HG02610 (cell line): Measurements from ENCODE around the gene MORC3.
A peak's percentile ranks its signal among the peaks of the same experiment; 100 is the strongest.
"Not testable (repeated sequence)": the region's sequence is repeated elsewhere in the genome, so short reads cannot be mapped to it uniquely, and the experiment has no call there.

ENCODE experiments used
- ATAC-seq: cut with Tn5 transposase; IDR thresholded peaks from one replicate; pipeline ENCODE4 v1.9.1; 2021; ENCODE audit warnings: mild to moderate bottlenecking, moderate library complexity; ENCODE audit not compliant: unreplicated experiment

MORC3 gene

GRCh38 chr21:36381841-36382589 is 62.0 kb downstream of the MORC3 start:
- no peak for ATAC-seq

GRCh38 chr21:36382722-36383121 is 62.7 kb downstream of the MORC3 start:
- not testable (repeated sequence) for ATAC-seq

- ATAC-seq: no peak
Observed at GRCh38 chr21:36384885-36385232, 64.9 kb downstream of the MORC3 start.

DNA sequence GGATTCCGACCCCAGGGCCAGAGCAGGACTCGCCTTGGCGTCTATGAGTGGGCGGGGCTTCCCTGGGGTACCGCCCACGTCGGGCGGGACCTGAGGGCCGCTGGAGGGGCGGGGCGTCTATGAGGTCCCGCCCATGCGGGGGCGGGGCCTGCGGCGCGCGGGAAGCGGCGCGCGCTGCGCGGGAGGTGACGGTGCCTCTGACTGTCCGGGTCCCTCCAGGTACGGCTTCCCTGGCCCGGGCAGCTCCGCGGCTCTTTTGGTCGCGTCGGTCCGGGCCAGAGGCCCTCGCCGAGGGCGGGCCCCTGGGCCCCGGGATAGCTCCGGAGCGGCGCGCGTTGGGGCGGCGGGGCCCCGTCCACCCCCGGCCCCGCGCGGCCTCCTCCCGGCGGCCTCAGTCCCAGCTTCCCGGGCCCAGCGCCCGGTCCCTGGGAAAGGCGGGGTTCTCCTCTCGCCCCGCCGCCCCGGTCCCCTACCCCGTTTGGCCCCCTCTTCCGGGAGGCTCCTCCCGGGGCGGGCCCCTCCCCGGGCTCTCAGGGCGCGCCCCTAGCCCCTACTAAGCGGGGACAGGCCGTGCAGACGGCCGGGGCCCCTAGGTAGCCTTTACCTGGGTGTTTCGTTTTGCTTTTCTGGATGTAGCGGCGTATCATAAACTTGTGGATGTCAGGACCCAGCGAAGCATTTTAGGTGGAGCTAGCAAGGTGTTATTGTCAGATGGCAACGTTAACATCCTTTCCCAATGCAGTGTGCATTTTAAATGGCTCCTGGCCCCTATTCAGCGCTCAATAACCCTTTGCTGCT is 65.4 kb downstream of the MORC3 start, which contains the start of gene CHAF1B:
Gene CHAF1B, plus strand, starts transcription at position 160 of the 798 bp plus-strand sequence. CDS start 745 bp downstream, outside the sequence.
- peak; percentile 87 for ATAC-seq

DNA sequence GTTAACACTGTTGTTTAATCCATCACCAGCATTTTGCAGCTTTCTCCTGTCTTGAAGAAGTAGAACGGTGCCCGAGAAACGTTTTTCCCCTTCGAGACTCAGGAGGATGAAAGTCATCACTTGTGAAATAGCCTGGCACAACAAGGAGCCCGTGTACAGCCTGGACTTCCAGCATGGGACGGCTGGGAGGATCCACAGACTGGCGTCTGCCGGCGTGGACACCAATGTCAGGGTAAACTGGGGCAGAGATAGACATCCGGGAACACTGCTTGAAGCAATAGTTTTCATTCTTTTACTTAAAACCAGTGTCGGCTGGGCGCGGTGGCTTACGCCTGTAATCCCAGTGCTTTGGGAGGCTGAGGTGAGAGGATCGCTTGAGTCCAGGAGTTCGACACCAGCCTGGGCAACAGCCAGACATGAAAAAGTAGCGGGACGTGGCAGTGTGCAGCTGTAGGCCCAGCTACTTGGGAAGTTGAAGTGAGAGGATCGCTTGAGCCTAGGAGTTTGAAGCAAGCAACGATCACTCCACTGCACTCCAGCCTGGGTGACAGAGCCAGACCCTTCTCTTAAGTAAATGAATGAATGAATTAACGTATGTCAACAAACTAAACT is 66.1 kb downstream of the MORC3 start:
- ATAC-seq: no peak

DNA sequence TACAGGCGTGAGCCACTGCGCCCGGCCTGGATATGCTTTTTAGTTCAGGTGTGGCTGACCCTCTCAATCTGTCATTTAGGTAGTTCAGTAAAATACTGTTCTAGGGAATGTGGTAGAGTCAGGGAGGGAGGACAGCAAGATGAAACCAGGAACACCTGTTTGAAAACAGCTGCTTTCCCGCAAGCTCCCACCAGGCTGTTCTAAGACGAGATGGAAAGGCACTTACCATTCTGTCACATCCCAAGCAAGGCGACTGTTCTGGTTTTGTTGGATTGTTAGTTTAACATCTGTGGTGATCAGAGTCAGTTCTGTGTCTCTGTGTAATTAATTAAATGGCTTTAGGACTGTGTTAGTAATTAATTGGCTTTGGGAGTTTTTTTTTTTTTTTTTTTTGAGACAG is 68.1 kb downstream of the MORC3 start:
- ATAC-seq: no peak

DNA sequence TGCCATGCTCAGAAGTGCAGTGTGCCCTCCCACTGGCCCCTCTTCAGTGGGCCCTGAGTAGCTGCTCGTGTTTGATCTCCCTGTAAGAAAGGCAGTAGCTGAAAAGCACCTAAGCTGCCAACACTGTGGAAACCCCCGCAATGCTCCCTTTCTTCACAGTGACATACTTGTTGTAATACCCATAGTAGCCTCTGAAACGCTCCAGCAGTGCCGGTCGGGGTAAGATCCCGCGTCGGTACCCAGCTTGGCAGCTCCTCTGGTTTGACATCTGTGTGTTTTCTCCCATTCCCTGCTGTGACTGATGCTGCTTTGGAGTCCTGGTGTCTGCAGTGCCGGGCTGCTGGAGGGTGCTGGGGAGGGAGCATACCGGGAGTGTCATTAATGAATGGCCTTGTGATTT is 68.8 kb downstream of the MORC3 start:
- no peak for ATAC-seq

DNA sequence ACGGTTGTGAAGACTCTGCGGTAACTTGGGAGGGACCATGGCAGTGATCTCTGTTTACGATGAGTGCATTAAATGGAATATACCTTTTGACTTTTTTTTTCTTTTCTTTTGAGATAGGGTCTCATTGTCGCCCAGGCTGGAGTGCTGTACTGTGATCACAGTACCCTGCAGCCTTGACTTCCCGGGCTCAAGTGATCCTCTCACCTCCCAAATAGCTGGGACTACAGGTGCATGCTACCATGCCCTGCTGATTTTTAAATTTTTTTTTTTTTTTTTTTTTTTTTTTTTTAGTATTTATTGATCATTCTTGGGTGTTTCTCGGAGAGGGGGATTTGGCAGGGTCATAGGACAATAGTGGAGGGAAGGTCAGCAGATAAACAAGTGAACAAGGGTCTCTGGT is 71.7 kb downstream of the MORC3 start:
- not testable (repeated sequence) for ATAC-seq

- no peak for ATAC-seq
Observed at GRCh38 chr21:36395353-36396111, 75.5 kb downstream of the MORC3 start.

- ATAC-seq: no peak
Observed at GRCh38 chr21:36396325-36396724, 76.3 kb downstream of the MORC3 start.

- no peak for ATAC-seq
Observed at GRCh38 chr21:36396971-36397370, 77.0 kb downstream of the MORC3 start.

GRCh38 chr21:36397606-36398005 is 77.6 kb downstream of the MORC3 start:
- ATAC-seq: no peak

DNA sequence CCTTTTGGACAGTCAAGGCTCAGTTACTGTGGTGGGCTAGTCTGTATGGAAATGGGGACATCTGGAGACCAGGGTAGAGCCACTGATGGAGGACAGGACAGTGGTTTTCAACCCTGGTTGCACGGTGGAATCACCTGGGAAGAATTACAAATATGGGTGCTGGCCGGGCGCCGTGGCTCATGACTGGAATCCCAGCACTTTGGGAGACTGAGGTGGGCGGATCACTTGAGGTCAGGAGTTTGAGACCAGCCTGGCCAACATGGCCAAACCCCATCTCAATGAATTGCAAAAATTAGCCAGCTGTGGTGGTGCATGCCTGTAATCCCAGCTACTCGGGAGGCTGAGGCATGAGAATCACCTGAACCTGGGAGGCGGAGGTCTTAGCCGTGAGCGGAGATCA is 79.7 kb downstream of the MORC3 start:
- ATAC-seq: not testable (repeated sequence)

DNA sequence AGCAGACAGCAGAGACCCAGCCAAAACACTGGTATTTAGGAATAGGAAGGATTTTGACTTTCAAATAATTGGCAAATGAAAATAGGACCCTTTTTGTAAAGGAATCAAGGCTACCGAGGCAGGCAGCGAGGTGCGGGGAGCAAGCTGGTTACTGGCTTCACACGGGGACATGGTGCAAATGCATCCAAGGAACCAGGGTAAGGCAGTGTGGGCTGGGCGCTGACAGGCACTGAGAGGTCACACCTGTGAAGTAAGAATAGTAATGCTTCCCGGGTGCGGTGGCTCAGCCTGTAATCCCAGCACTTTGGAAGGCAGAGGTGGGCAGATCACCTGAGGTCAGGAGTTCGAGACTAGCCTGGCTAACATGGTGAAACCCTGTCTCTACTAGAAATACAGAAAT is 80.7 kb downstream of the MORC3 start:
- no peak for ATAC-seq

DNA sequence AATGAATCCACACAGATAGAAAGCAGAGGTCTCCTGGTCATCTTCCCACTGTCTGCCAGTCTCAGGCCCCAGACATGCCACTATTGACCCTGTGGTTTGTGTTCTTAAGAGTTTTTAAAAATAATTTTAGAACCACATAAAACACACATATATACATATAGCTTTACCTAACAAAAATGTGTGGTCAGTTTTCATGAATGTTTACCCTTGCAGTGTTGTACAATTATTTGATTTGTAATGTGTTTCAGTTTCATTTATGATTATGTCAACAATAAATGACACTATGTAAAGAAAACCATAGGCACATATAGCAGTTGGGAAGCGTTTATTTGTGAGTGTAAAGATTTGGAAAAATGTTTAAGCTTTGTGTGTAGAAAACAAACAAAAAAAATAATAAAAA is 82.3 kb downstream of the MORC3 start:
- no peak for ATAC-seq

DNA sequence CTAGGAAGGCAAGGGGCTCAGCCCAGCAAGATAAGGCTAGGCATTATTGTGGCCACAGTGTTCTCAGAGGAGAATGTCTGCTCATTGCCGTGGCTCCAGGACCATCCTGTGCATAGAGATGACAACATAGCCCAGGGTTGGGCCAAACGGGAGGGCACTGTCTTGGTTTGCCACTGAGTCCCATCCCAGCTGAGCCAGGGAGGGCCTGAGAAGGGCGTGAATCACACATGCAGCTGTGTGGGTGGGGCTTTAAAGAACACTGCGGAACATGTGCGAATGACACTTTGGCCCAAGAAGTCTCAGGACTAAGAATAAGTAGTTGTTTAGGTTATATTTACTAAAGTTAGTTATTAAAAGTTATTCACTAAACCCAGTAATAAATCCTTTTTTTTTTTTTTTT is 83.7 kb downstream of the MORC3 start:
- no peak for ATAC-seq

DNA sequence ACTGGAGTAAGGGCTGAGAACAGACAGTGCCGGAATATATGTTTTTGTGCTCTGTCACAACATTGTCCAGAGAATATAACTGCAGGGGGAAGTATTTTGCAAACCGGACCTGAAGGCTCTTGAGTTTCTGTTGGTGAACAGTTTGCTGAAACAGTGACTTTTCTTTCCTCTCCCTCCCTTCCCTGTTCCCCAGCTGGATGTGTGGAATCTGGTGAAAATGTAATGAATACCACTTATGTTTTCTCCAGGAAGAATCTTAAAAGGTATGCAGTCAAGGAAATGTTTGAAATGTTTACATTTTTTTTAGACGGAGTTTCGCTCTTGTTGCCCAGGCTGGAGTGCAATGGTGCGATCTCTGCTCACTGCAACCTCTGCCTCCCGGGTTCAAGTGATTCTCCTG is 88.6 kb downstream of the MORC3 start:
- ATAC-seq: no peak

- ATAC-seq: no peak
Observed at GRCh38 chr21:36411301-36411700, 91.3 kb downstream of the MORC3 start.

DNA sequence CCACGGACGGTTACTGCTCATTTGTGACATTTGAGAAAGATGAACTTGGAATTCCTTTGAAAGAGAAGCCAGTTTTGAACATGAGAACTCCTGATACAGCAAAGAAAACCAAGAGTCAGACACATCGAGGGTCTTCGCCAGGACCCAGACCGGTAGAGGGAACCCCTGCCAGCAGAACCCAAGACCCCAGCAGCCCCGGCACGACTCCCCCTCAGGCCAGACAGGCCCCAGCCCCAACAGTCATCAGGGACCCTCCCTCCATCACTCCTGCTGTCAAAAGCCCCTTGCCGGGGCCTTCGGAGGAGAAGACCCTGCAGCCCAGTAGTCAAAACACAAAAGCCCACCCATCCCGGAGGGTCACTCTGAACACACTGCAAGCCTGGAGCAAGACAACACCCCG is 92.9 kb downstream of the MORC3 start:
- no peak for ATAC-seq

GRCh38 chr21:36415375-36415774 is 95.4 kb downstream of the MORC3 start:
- no peak for ATAC-seq

DNA sequence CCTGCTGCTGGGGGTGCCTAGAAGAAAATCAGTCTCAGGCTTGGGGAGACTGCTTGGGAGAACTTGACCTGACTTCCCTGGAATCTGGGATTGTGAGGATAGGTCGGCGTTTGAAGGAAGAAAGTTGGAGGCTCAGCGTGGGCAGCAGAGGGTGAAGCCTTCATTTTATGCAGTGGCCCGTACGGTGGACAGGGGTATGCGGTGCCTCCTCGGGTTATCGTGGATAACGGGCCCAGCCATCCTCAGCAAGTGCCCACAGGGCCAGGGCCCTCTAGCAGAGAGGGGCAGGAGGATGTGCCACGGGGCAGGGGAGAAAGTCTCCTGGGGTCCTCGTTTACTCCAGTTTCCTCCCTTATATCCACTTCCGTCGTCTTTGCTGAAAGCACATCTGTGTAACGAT is 99.2 kb downstream of the MORC3 start:
- no peak for ATAC-seq
